ENCODE results near the gene MPC2. TPM values are rescaled to one million over a fixed set of nuclear protein-coding genes. Genes with fewer than 3 reads are reported as not detected.

The MPC2 gene
- total RNA-seq, 1 donor from 2014 or later: 22.7 TPM

Other genes with a start within 250 kb of the MPC2 start
- 99.5 and 107 TPM in 2 replicates for gene MPZL1, start 215.1 kb downstream of the MPC2 start, total RNA-seq
- under 0.01 and 0.13 TPM in 2 replicates for gene ADCY10, start 22.9 kb downstream of the MPC2 start, total RNA-seq
- 38.9 and 41.8 TPM in 2 replicates for gene DCAF6, start 389 bp downstream of the MPC2 start, total RNA-seq
- gene GPR161, start 199.9 kb upstream of the MPC2 start, total RNA-seq: 11.9 and 12.9 TPM in 2 replicates
- gene TIPRL, start 241.9 kb upstream of the MPC2 start, total RNA-seq: 24.3 and 30.0 TPM in 2 replicates

Data from dermis microvascular lymphatic vessel endothelial cell (primary cell).